Spleen (tissue), 7 donors: ENCODE measurements around the gene FMOD.

Source experiments
- POLR2A ChIP-seq, 3 donors: fragments of 450-650 bp; IDR thresholded peaks; one replicate each; pipeline ENCODE4 v1.5.1; 2017; ENCODE audit warnings: antibody characterized with exemption in 3 of 3, mild to moderate bottlenecking in 1 of 3
- POLR2AphosphoS5 ChIP-seq, 3 donors: sonication (generic); formaldehyde crosslinking; IDR thresholded peaks; one replicate each; pipeline ENCODE4 v1.5.1; 2017; ENCODE audit warnings: antibody characterized with exemption in 3 of 3
- TF ChIP-seq, protein P1 (sequence below), 11 experiments: fragments of 200-600 bp in 7 of 11; fragments of 450-650 bp in 4 of 11; sonication (generic) in 4 of 11; IDR thresholded peaks in 8 of 11; conservative IDR thresholded peaks in 3 of 11; 1 replicate in 7 of 11; 2 replicates in 4 of 11; pipeline versions ENCODE4 v1.4.0 to v1.8.0; 2016 to 2021; ENCODE audit warnings: antibody characterized with exemption in 11 of 11, inconsistent platforms in 4 of 11, mild to moderate bottlenecking in 1 of 11
- donor health status: DM: no; HTN: no; CAD: no; lungs with moderate emphysema.
- donor health status: DM: no; HTN: no; CAD: no.
- donor health status: DM: no; HTN: no; CAD: no.

DNA sequence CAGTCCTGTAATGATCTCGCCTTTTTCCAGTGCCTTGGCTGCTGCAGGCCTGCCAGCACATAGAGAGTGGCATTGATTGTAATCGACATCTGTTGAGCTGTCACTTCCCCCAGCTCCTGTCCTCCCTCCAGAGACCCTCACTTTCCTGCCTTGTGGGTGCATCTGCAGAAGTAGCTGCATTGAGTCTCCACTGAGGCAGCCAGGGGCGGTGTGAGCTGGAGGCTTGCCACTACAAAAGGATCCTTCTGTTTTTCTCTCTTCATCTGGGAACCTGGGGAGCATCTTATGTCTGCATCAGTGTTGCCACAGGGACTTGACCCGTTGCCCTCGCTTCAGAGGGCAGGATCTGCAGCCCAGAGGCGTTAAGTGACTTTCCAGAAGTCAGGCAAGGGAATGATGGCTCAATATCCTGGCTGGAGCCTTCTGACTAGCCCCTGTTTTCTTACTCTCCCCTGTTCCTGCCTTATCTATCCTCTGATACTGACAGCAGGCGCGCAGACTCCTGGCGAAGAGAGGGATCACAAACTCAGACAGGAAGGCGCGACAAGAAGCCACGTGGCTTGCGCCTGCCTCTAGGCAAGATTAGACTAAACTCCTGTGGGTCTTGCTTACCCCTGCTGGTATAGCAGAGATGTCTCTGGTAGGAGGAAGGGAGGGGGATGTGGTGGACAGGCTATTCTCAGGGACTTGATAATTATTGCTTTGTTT, 13.3 kb upstream of the FMOD start:
- TF ChIP-seq POLR2A (IDR thresholded peaks at IDR 0.05), result no peak
- TF ChIP-seq, protein P1, sequence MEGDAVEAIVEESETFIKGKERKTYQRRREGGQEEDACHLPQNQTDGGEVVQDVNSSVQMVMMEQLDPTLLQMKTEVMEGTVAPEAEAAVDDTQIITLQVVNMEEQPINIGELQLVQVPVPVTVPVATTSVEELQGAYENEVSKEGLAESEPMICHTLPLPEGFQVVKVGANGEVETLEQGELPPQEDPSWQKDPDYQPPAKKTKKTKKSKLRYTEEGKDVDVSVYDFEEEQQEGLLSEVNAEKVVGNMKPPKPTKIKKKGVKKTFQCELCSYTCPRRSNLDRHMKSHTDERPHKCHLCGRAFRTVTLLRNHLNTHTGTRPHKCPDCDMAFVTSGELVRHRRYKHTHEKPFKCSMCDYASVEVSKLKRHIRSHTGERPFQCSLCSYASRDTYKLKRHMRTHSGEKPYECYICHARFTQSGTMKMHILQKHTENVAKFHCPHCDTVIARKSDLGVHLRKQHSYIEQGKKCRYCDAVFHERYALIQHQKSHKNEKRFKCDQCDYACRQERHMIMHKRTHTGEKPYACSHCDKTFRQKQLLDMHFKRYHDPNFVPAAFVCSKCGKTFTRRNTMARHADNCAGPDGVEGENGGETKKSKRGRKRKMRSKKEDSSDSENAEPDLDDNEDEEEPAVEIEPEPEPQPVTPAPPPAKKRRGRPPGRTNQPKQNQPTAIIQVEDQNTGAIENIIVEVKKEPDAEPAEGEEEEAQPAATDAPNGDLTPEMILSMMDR (IDR thresholded peaks at IDR 0.05 in 8 of 11, conservative IDR thresholded peaks at IDR 0.05 in 3 of 11), result no peak
- no peak for TF ChIP-seq POLR2AphosphoS5 (IDR thresholded peaks at IDR 0.05)
